AG09309 (cell line): Measurements from ENCODE around the gene PIGW.

Experiments
- DNase-seq: peaks from one replicate; pipeline ENCODE4 v3.0.0-alpha.2; 2010; ENCODE audit warnings: low read depth
- H3K4me3 ChIP-seq: 2 replicates; pipeline ENCODE4 v1.5.1; 2011; ENCODE audit warnings: mild to moderate bottlenecking, low read depth, low read length, moderate library complexity; ENCODE audit not compliant: control insufficient read depth
- TF ChIP-seq, protein P1 (sequence below): IDR thresholded peaks from 2 replicates; pipeline ENCODE4 v1.5.1; 2011; ENCODE audit warnings: mild to moderate bottlenecking, low read depth, low read length, inconsistent platforms; ENCODE audit not compliant: insufficient read depth, control insufficient read depth; ENCODE audit errors: missing control alignments

PIGW gene

DNA sequence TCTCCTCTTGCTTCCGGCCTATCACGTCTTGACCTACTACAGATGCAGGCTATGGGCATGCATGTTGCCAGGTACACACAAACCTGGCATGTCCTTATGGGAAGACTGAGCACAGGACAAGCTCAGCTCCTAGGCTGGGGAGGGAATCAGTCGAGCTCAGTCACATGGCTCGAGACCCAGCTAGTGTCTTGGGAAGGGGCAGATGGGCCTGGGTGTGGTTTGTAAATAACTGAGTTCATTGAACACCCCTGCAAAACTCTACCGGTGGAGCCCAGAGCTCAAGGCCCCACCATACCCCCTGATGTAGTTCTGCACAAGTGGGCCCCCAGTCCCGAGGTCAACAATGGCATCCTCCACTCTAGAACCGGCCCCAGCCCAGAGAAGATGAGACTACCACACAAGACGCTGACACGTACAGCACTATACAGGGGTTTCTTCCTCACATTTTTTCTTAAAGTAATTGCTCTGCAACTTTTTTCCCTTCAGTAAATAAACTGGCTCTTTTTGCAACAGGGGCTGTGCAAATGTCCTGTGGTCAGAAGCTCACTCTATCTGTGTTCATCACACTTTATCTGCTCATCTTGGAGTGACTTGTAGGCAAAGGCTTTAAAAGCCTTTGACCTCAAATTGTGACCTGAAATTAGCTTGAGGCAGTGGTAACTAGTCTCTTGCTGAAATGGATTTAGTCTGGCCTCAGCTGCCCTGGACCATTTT, 25.4 kb upstream of the PIGW start:
- DNase-seq: no peak
- TF ChIP-seq, protein P1, sequence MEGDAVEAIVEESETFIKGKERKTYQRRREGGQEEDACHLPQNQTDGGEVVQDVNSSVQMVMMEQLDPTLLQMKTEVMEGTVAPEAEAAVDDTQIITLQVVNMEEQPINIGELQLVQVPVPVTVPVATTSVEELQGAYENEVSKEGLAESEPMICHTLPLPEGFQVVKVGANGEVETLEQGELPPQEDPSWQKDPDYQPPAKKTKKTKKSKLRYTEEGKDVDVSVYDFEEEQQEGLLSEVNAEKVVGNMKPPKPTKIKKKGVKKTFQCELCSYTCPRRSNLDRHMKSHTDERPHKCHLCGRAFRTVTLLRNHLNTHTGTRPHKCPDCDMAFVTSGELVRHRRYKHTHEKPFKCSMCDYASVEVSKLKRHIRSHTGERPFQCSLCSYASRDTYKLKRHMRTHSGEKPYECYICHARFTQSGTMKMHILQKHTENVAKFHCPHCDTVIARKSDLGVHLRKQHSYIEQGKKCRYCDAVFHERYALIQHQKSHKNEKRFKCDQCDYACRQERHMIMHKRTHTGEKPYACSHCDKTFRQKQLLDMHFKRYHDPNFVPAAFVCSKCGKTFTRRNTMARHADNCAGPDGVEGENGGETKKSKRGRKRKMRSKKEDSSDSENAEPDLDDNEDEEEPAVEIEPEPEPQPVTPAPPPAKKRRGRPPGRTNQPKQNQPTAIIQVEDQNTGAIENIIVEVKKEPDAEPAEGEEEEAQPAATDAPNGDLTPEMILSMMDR: no peak
- no peak overlapping the region for H3K4me3 ChIP-seq

DNA sequence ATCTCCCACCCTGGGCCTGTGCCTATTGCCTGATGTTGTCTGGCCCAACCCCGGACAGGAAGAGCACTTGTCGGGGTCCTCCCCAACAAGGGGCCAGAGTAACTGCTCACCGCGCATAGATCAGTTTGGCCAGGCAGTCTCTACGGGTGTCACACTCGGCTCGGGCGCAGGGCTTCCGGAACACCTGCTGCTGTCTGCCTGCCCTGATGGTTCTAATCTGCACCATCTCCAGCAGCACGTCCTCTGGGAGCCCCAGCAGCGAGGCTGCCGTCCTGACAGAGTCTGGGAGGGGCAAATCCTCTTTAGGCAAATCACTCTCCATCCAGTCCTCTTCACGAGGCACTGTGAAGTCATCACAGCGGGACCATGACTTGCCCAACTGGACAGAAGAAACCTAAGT, 24.2 kb upstream of the PIGW start:
- H3K4me3 ChIP-seq: no peak overlapping the region
- TF ChIP-seq, protein P1: no peak
- DNase-seq: no peak

DNA sequence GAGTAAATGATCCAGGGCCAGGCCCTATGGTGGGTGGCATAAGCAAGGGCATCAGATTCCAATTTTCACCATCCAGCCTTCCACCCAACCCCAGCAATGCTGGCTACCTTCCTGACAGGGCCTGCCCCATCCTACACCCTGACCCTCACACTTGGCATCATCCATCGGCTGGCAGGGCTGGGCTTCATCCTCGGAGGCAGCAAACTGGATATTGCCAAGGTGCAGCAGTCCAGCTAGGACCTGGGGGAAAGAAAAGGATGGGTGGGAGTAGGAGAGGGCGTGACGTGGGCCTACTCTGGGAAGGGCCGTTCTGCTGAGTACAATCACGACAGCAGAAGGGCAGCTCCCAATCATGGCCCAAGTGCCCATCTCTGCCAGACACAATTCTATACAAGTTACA, 23.6 kb upstream of the PIGW start:
- no peak overlapping the region for H3K4me3 ChIP-seq
- TF ChIP-seq, protein P1: no peak
- no peak for DNase-seq

DNA sequence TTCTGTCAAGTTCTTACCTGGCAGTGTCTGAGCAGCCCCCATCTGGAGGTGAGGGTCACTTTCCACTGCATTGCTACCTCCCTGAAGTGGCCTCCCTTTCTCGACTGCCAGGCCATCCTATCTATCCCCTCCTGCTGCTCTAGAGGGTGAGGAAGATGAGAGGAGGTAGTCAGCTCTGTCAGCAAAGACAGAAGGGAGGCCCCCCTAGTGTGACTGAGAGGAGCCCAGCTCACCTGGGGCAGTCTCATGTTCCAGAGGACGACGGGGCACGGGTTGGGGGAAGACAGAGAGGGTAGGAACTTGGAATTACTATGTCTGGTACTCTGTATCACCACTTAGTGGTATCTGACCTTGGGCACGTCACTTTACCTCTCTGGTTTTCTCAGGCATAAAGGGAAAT, 22.1 kb upstream of the PIGW start:
- DNase-seq: no peak
- TF ChIP-seq, protein P1: no peak
- no peak overlapping the region for H3K4me3 ChIP-seq

DNA sequence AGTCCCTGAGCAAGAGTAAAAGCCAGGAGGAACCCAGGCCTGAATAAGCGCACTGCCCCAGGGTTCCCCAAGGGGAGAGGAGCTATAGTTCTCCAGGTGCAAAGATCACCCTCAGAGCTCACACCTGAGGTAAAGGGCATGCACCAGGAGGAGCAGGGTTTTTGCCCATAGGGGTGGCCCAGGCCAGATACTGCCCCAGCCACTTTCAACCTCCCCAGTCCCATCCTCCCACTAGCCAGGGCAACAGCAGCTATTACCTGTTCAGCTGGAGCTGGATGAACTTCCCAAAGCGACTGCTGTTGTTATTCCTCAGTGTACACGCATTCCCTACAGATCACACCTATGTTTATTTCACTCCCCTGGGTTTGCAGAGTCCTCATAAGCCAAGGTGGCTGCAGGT, 19.9 kb upstream of the PIGW start:
- TF ChIP-seq, protein P1: no peak
- DNase-seq: no peak
- H3K4me3 ChIP-seq: no peak overlapping the region

DNA sequence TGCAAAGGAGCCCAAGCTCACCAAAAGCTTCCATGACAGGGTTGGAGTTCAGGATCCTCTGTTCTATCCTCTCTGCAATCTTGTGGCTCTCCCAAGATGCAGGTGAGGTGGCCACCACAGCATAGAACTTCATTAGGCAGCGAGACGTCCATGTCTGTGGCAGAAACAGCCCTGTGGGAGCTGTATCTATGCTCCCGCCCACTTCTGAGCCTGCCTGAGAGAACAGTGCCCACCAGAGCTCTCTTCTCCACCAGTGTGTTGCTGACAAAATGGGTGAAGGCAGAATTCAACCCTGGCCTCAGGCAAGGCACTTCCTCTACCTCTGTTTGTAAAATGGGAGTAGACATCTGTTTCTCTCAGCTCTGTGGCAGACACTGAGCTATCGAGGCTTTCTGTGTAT, 18.9 kb upstream of the PIGW start:
- TF ChIP-seq, protein P1: no peak
- no peak for DNase-seq
- no peak overlapping the region for H3K4me3 ChIP-seq
